Lung (tissue), 12 donors: ENCODE data around the gene SLC25A17. TPM values are rescaled to one million over a fixed set of nuclear protein-coding genes. Genes with fewer than 3 reads are reported as not detected.

Experiments used
- ATAC-seq: fragments of 200-7000 bp; cut with Tn5 transposase; one replicate; pipeline ENCODE4 v1.9.1; 2020; ENCODE audit warnings: moderate number of reproducible peaks; ENCODE audit not compliant: insufficient read depth, low FRiP score
- DNase-seq, 3 donors: peaks; one replicate each; pipeline ENCODE4 v3.0.0-alpha.2; 2013 to 2017
- H3K27ac ChIP-seq, 2 donors: one replicate each; pipeline ENCODE4 v1.5.1; 2013; ENCODE audit warnings: mild to moderate bottlenecking in 2 of 2, moderate library complexity in 2 of 2, control low read depth in 1 of 2, inconsistent platforms in 1 of 2, low read depth in 1 of 2, low read length in 1 of 2
- H3K27me3 ChIP-seq, 3 donors: one replicate each; pipeline ENCODE4 v1.5.1; 2013; ENCODE audit warnings: low read length in 2 of 3; ENCODE audit not compliant: control insufficient read depth in 3 of 3, insufficient read depth in 3 of 3
- H3K36me3 ChIP-seq, 4 donors: one replicate each; pipeline ENCODE4 v1.5.1; 2013; ENCODE audit warnings: low read length in 4 of 4, mild to moderate bottlenecking in 1 of 4, moderate library complexity in 1 of 4; ENCODE audit not compliant: control insufficient read depth in 4 of 4, insufficient read depth in 4 of 4
- H3K4me1 ChIP-seq, 5 donors: one replicate each; pipeline ENCODE4 v1.5.1; 2013; ENCODE audit warnings: low read length in 5 of 5, mild to moderate bottlenecking in 2 of 5, moderate library complexity in 1 of 5; ENCODE audit not compliant: control insufficient read depth in 5 of 5, insufficient read depth in 5 of 5
- H3K4me3 ChIP-seq: one replicate; pipeline ENCODE4 v1.5.1; 2013; ENCODE audit warnings: mild to moderate bottlenecking, control low read depth, moderate library complexity
- H3K9ac ChIP-seq, 2 donors: one replicate each; pipeline ENCODE4 v1.5.1; 2013; ENCODE audit warnings: low read length in 2 of 2, control low read depth in 1 of 2; ENCODE audit not compliant: insufficient read depth in 1 of 2
- H3K9me3 ChIP-seq, 4 donors: one replicate each; pipeline ENCODE4 v1.5.1; 2013; ENCODE audit warnings: low read length in 3 of 4, mild to moderate bottlenecking in 1 of 4, moderate library complexity in 1 of 4; ENCODE audit not compliant: control insufficient read depth in 4 of 4, insufficient read depth in 3 of 4
- WGBS, 2 donors: extraction: QIAGEN DNeasy Blood & Tissue Kit; methylation state at CpG; one replicate each; pipeline ENCODE4 v1.1.7; 2013; 5-methylcytosine and 5-hydroxymethylcytosine counted together
- polyA plus RNA-seq, 2 donors: library from polyadenylated mRNA; stranded (reverse); fragments of 200-250 nt; gene quantifications; one replicate each; pipeline ENCODE4 v1.2.1, GENCODE V29; 2013
- total RNA-seq, 2 donors: library from RNA; depleted of rRNA in 1 of 2; stranded (reverse); fragments of >200 nt in 1 of 2; gene quantifications; one replicate each; pipeline ENCODE4 v1.2.1, GENCODE V29; 2014 to 2021
- TF ChIP-seq, protein P1 (sequence below): IDR thresholded peaks from 2 replicates; pipeline ENCODE4 v1.5.1; 2012; ENCODE audit warnings: mild to moderate bottlenecking; ENCODE audit errors: control extremely low read depth, extremely low read depth
- donor health status: control.
- donor health status: control.
- donor health status: Bipolar disorder and iron deficiency.
- donor health status: healthy.
- donor health status: DM: yes; HTN: yes; CAD: no.

The SLC25A17 gene
- total and polyA plus RNA-seq, 4 donors = 13.7 to 17.4 (median 15.5) TPM

DNA sequence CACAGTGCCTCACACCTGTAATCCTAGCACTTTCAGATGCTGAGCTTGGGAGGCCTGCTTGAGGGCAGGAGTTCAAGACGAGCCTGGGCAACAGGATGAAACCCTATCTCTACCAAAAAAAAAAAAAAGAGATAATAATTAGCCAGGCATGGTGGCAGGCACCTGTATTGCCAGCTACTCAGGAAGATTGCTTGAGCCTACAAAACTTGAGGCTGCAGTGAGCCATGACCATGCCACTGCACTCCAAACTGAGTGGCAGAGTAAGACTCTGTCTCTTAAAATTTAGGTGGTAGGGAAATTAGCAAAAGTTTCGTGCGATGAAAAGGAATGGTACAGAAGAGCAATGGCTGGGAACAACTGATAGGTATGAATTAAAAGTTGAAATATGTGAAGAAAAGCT lies 19.3 kb upstream of the SLC25A17 start:
- ATAC-seq (no peak), DNase-seq (no peak)
- Histone ChIP-seq H3K27me3 (no peaks in the 10 kb centered on the region), H3K4me3 (no peak overlapping the region), H3K9ac (no peak overlapping the region), H3K27ac (no peak overlapping the region), H3K4me1 (no peaks in the 10 kb centered on the region), H3K36me3 (peaks cover 23 to 59% (median 36%) of the 10 kb centered on the region in 4 donors), H3K9me3 (no peaks in the 10 kb centered on the region)
- TF ChIP-seq, protein P1, sequence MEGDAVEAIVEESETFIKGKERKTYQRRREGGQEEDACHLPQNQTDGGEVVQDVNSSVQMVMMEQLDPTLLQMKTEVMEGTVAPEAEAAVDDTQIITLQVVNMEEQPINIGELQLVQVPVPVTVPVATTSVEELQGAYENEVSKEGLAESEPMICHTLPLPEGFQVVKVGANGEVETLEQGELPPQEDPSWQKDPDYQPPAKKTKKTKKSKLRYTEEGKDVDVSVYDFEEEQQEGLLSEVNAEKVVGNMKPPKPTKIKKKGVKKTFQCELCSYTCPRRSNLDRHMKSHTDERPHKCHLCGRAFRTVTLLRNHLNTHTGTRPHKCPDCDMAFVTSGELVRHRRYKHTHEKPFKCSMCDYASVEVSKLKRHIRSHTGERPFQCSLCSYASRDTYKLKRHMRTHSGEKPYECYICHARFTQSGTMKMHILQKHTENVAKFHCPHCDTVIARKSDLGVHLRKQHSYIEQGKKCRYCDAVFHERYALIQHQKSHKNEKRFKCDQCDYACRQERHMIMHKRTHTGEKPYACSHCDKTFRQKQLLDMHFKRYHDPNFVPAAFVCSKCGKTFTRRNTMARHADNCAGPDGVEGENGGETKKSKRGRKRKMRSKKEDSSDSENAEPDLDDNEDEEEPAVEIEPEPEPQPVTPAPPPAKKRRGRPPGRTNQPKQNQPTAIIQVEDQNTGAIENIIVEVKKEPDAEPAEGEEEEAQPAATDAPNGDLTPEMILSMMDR = no peak
- WGBS, 2 donors = 92 to 94% methylated on average over 3 of the region's 3 CpGs

DNA sequence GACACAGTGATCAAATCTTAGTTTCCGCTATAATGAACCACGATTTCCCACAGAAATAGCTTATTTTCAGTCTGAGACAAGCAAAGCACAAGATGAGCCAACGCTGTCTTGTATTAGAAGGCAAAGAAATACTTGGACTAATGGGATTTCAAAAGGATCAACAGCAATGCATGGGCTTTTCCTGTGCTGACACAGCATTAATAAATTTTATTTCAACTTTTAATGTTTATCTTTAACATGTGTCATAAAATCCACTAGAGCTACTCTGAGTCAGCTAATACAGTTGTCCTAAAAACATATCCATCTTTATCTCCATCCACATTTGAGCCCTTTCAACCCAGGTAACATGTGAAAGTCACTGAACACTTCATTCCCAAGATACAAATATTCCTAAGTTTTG lies 15.5 kb upstream of the SLC25A17 start:
- Histone ChIP-seq H3K4me1 (no peaks in the 10 kb centered on the region), H3K27me3 (no peaks in the 10 kb centered on the region), H3K9me3 (no peaks in the 10 kb centered on the region), H3K9ac (no peak overlapping the region), H3K4me3 (no peak overlapping the region), H3K27ac (no peak overlapping the region), H3K36me3 (peaks cover 24 to 62% (median 39%) of the 10 kb centered on the region in 4 donors)
- DNase-seq = no peak
- WGBS, 2 donors = 98 to 99% methylated on average over 3 of the region's 3 CpGs
- TF ChIP-seq, protein P1 = no peak
- no peak for ATAC-seq

DNA sequence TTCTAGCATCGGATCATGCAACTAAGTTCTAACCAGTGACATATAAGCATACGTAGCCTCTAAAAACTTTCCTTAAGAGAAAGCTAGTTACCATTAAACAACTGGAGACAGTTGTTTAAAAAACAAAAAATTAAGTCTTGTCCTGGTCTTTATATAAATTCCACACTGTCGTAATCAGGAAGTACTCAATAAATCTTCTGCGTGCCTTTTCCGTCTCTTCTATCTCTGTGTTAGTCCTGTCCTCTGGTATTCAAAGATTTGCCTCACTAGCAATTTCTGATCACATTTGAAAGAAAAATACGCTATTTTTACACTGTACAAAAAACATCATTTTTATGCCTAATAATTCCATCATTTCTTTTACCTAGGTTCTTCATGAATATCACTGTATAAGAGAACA lies 10.0 kb upstream of the SLC25A17 start:
- DNase-seq = no peak
- Histone ChIP-seq H3K4me1 (no peaks in the 10 kb centered on the region), H3K36me3 (peaks cover 14 to 43% (median 26%) of the 10 kb centered on the region in 4 donors), H3K27me3 (no peaks in the 10 kb centered on the region), H3K4me3 (no peak overlapping the region), H3K9ac (no peak overlapping the region), H3K9me3 (no peaks in the 10 kb centered on the region), H3K27ac (no peak overlapping the region)
- ATAC-seq = no peak
- 66 to 72% methylated on average over 6 of the region's 6 CpGs for WGBS, 2 donors
- TF ChIP-seq, protein P1 = no peak
